Stimulated activated CD8-positive, alpha-beta memory T cell treated with anti-CD3 and anti-CD28 coated beads, Interleukin-2, amount 100 ng/mL, for 1 hour (primary cell): Measurements from ENCODE around the gene ARHGAP28.
"Not testable (repeated sequence)": the region's sequence is repeated elsewhere in the genome, so short reads cannot be mapped to it uniquely, and the experiment has no call there.

Experiments used
- DNase-seq, 2 donors: peaks; one replicate each; pipeline ENCODE4 v3.0.0-alpha.2; 2020; ENCODE audit warnings: low read depth in 2 of 2

The ARHGAP28 gene

DNA sequence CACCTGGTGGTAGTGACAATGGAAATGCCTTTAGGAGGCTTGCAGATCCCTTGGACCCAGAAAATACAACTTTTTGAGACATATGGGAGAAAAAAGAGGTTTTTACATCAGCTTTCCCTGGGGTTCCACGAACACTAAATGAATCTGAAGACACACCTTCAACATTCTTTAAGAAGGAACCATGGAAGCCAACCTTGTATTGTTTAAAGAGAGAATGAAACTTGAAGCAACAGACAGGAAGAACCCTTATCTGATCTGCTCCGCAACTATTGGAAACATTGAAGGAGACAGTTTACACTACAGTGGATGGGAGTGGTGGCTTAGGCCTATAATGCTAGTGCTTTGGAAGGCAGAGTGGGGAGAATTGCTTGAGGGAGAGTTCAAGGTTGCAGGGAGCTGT is 197.6 kb downstream of the ARHGAP28 start:
- DNase-seq, result no peak

DNA sequence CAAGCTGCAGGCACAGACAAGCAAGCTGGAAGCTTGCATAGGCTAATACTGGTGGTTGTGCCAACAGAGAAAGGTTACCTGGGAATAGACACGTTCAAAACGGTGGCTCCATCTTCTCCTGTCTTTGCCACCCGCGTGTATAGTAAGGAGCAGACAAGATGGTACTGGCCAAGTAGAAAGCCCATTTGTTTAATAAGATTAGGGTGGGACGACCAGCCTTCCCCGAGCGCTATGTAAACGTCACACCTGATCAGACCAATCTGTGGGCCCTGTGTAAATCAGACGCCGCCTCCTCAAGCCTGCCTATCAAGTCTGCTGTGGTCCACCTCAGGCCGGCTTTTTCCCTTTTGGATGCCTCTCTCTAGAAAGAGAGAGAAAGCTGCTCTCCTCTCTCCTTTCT is 198.8 kb downstream of the ARHGAP28 start:
- no peak for DNase-seq

DNA sequence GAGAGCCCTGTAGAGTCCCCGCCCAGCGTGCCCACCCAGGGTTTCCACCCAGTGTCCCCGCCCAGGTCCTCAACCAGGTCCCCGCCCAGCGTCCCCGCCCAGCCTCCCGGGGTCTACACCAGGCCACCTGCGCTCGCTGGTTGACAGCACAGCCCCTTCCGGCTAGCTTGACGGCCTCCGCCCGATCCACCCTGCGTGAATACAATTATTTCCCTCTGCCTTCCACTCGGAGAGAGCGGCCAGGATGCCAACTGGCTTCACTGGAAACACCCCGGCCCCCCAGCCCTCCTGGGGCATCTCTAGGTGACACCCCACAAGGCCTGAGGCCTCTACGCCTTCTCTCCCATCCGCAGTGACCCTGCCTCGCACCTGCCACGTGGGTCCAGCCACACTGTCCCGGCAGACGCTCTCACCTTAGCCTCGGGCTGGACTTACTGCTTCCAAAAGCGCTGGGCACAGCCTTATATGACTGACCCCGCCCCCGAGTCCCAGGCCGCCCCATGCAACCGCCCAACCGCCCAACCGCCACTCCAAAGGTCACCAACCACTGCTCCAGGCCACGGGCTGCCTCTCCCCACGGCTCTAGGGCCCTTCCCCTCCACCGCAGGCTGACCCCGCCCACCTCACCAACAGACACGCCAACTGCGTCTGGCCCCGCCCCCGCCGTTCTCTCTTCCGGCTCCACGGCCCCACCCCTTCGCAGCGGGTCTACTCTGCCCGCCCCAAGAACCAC is 200.0 kb downstream of the ARHGAP28 start:
- no peak for DNase-seq

DNA sequence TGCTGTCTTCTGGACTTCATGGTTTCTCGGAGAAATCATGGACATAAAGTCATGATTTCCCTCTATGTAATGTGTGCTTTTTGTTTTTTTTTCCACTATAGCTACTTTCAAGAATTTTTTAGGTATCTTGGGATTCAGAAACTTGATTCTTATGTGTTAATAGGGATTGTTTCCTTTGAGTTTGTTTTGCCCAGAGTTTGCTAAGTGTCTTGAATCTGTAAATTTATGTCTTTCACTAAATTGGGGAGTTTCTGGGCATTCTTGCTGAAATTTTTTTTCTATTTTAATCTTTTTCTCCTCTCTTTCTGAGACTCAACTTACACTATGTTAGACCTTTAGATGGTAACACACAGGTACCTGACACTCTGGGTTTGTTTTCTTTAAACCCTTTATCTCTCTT is 205.3 kb downstream of the ARHGAP28 start:
- no peak for DNase-seq

DNA sequence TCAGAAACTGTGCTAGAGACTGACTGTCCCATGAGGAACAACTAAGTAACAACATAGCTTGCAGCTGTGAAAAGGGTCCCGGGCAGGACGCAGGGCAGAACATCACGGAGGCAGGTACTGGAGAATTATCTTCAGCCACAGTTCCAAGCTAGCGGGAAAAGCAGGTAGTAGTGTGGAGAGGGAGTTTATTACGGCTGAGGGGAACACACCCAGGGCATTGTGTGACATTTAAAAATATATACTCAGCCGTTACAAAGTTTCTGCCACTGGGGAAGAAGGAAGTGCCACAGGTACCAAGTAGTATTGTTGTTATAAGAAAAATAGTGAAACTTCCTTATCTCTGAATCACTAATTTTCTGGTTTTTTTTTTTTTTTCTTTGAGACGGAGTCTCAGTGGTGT is 208.5 kb downstream of the ARHGAP28 start:
- DNase-seq, result no peak

DNA sequence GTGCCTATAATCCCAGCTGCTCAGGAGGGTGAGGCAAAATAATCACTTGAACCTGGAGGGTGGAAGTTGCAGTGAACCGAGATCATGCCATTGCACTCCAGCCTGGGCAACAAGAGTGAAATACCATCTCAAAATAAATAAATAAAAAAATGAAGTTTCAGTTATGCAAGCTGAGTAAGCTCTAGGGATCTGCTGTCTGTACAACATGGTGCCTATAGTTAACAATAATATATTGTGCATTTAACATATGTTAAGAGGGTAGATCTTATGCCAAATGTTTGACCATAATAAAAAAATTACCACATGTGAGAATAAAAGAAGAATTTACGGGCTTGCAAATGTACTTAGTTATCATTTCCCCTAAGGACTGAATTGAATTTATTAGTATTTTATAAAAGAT is 208.9 kb downstream of the ARHGAP28 start:
- DNase-seq, result not testable (repeated sequence)

DNA sequence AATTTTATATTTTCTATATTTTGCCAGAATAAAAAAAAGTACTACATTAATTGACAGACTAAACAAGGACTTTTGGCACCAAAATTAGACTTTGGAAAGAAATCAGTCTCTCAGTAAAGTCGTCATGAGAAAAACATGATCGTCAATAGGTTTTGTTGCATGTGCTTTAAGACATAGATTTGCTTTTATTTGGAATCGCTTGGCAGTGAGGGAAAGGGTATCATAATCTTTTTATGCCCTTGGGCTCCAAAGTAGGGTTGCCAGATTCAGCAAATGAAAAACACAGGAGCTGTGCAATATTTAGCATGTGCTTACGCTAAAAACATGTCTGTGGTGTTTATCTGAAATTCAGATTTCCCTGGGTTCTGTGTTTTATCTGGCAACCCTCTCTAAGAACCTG is 210.5 kb downstream of the ARHGAP28 start:
- no peak for DNase-seq

DNA sequence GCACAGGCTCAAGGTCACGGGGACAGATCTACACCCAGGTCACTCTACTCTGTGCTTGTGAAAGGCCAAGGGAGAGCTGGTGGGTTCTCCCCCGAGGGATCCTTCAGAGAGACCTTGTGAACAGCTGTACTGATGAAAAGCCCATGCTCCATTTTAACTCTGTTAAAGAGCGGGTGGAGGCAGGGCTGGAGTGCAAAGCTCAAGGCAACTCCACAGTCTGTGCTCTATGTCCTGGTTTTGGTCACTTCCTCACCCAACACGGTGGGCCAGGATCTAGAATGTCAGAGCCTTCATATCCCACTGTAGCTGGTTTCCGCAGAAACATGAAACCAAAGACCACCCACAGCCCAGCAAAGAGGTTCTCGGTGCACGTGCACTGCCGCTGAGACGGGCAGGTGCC is 210.9 kb downstream of the ARHGAP28 start:
- no peak for DNase-seq

DNA sequence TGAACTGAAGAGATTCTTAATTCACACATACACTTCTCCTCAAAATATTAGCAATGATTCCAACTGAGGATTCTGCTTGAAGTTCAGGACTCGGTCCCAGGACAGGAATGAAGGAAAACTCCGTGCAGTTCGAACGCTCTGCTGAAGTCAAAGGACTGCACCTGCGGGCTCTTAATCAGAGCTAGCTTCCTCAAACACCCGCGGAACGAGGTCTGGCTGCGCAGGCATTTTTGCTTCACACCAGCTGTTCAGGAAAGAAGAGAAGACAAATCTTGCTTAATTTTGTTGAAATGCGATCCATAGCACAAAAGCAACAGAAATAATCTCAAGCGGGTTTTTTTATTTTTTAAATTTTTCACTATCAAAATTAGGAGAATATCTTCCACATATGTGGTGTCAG is 212.5 kb downstream of the ARHGAP28 start:
- DNase-seq, result no peak

DNA sequence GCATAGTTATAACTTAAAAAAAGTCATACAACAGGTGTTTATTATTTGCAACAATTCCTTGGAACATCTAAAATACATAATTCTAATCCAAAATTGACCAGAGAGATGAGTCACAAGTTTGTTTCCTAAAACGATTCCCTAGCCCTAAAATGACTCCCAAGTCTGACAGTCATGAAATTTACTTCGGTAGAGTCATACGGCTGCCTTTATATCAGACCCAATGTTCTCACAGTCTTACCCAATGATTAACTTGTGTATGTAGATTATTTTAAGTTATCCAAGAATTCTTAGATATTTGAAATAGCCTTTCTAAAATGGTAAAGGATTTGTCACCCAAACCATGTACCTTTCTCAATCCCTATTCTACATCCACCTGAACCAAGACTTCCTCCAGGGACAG is 213.2 kb downstream of the ARHGAP28 start:
- no peak for DNase-seq

DNA sequence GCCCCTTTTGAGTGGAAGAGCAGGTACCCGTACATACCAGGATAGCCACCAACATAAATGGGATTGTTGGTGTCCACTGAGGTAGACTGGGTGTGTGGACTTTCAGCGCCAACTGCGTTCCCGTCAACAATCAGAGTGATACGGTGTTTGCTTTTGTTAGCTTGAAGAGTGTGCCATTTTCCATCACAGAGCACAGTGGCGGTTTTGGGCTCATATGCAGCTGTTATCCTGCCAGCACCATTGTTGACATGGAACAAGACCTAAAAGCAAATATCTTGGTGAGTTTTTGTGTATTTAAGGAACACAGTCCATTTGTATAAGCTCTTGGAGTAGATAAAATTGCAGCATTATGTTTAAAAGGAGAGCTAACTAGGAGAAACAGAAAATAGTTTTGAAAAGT is 213.6 kb downstream of the ARHGAP28 start:
- DNase-seq, result no peak

DNA sequence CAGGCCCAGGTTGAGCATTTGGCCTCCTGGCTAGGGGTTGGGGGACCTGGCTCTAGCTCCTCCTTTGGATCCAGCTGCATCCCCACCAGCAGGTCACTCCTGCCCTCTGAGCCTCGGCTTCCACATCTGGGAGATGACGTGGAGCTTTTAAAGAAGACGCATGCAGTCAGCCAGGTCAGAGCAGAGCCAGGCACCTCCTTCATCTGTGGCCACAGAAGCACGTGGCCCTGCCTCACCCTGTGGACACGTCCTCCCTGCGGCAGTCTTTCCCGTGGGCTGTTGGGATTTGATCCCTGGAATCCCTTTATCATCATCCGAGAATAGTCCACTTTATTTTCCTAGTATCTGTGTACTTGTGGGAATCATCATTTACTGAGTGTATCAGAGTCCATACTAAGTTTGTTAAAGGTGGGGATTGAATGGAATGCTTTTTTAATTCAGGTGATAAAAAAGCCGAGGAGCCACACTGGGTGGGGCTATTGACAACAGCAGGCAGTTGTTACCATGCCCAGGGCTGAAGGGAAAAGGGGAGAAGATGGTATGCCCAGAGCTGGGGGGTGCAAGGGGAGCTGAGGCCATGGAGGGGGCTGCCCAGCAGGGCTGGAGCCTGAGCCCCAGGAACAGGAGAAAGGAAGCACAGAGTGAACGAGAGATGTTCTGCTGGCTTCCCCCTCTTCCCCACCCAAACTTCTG is 218.0 kb downstream of the ARHGAP28 start:
- no peak for DNase-seq

DNA sequence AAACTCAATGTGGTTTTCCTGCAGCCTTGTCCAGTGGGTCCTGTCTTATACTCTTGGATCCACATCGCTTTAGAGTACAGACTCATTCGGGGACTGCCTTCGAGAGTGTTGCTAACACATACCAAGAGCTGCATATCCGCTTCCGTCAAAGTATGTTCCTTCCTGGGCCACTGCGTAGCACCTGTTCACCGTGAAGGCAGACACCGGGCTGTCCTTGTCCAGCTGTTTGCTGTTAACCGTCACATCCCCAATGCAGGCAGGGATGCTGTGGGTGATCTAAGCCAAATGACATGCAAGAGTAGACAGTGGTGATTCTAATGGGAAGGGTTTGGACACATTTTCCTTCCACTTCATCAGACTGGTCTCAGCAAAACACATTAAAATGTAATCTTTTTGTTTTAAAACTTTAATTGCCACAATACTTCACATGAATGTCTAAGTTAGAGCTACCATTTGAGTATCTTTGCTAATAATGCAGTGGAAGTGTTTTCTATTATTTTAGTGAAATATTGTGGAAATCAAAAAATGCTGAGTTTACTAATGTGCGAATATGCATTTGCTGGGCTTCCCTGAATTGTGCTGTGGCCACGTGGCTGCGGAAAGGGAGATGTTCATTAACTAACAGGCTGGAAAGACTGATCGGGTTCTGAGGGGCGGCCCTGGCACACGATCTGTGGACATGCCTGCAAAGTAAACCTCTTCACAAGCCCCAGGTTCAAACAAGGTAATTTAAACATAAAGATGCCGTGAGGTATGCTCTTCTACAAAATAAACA is 219.0 kb downstream of the ARHGAP28 start:
- no peak for DNase-seq

DNA sequence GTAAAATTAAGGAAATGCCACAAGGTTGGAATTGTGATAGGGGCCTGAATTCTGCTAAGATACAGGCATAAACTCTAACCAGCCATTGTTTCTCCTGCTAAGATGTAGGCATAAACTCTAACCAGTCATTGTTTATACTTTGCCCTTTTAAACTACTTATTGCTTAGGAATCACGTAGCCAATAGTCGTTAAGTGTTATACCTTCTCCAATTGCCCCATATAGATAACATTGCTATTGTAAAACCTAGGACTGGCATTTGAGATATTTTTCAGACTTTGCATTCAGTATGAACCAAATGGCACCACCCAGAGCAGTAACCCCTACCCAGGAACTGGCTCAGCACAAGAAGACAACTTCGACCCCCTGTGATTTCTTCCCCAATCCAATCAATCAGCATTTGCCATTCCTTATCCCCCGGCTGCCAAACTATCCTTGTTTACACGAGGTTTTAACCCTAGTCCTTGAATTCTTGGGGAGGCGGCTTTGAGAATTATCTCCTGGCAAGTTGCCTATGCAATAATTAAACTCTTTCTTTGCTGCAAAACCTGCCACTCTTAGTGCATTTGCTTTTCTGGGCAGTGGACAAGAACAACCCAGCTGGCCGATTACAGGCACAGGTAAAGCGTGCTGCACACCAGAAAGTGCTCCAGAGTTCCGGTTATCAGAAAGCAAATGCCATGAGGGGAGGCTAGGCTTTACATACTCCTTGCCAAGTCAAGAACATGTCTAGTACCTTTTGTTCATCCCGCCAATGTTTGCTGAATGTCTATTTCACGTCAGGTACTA is 220.5 kb downstream of the ARHGAP28 start:
- no peak for DNase-seq

DNA sequence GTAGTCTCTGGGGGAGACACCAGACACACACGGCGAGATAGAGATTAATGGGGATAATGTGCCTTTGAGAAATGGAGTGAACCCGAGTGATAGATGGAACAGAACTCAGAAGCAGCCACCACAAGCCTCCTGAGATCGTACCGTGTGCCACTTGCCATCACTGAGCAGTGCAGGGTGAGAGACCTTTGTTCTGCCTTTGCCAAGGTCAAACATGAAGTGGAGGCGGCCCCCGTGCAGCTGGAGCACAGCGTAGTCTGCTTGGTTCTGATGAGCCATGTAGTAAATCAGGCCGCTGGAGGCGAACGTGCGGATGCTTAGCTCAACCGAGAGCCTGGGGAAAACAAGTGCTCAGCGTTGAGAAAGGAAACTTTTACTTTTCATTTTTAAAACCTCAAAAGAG is 221.1 kb downstream of the ARHGAP28 start:
- no peak for DNase-seq

DNA sequence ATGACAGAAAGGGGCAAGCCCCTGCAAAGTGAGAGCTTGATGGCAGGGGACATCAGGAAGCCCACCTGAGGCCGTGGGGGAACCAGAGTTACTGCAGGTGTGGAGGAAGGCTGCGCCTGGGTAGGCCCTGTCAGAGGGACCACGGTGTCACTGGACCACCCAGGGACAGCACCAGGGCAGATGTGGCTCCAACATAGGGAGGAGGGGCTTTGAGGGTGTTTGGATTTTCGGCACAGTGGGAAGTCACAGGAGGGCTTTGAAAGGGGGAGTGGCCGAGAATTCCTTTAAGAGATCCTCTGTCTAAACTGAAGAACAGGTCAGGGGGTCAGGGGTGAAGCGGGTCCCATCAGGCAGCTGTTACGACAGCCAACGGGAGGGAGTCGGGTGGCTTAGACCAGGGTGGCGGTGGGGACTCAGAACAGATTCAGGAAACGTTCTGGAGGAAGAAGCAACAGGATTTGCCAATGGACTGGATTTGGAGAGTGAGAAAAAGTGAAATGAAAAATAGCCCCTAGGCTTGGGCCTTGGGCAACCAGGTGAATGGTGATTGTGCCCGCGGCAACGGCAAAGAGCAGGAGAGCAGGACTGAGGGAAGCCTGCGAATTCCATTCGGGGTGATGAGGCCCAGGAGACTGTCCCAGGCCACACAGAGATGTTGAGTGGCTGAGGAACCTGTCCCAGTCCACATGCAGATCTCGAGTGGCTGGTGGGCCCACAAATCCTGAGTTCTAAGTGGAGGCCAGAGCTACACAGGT is 222.0 kb downstream of the ARHGAP28 start:
- DNase-seq, result no peak

DNA sequence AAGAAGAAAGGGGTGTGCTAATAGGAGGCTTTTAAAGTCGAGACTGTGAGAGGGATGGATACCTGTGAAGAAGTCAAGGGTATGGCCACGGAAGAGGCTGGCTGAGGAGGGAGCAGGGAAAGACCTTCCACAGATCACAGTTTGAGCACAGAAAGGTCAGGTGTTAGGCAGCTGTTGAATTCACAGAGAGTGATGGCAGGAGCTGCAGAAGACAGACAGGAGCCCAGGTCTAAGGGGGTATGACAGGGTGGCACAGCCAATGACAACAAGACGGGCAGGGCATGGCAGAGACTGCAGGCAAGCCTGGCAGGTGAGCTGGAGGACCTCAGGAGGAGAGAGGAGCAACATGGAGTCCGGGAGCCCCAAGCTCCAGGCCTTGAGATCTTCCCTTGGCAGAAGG is 225.0 kb downstream of the ARHGAP28 start:
- no peak for DNase-seq

DNA sequence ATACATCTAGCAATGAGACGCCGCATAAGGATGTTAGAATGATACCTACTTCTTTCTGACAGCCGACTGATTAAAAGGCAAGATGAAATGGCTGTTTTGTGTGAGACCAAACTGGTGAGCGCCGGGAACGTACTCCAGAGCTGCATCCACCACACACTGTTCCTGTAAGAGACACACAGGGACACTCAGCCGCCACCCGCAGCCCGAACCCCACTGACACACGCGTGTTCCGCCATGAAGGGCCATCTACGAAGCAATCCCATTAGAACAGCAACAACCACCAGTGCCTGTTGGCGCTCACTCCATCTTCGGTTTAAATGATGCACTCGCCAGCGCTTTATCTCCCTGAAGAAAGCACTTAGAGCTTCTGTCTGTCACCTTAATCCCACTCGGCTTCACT is 225.8 kb downstream of the ARHGAP28 start:
- no peak for DNase-seq

DNA sequence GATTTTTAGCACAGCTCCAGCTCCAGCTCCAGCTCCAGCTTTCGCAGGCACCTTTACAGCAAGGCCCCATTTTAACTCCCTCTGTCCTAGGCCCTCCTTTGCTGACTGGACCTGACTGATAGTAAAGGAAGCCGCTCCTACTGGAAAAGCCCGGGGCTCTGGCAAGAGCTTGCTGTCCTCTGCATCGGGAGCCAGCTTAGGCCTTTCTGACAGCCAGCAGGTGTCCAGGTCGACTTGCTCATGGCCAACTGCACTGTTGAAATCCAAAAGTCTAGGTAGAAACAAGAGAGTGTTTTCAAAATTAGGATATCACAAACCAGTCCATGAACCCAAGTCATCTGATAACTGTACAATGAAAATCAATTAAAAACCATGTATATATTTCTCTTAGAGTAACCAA is 227.0 kb downstream of the ARHGAP28 start:
- no peak for DNase-seq

DNA sequence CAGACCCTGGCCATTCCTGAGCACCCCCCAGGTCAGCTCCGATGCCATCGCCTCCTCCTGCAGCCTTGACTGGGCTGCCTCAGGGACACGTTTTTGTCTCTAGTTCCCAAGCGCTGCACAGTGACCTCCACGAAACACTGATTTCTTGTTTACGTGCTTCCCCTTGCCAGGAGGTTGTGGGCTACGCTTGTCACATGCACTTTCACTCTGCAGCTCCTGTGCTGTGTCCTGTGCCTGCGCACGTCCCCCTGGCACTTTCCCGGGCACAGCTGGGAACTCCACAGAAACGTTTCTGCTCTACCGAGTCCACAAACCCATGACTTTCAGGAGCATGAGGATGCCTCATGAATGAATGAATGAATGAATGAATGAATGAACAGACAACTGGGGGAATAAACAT is 227.5 kb downstream of the ARHGAP28 start:
- no peak for DNase-seq

DNA sequence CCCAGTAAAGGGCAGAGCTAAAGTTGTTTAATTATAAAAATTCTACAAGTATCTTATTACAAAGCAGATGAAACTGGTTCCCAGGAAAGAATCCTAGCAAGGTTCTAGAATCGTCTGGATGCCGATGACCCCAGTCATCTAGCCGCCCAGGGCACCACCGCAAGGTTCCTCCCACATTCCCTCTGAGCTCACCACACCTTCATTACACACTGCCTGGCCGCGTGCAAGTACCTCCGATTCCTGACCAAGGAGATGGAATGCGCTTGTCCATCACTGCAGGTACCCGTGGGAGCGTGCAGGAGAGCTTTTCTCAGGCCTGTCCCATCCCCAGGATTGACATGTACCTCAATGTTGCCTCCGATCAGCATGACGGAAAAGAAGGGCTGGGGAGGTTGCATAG is 229.6 kb downstream of the ARHGAP28 start:
- no peak for DNase-seq
